ENCODE measurements around the gene DPF3.

Gene DPF3

DNA sequence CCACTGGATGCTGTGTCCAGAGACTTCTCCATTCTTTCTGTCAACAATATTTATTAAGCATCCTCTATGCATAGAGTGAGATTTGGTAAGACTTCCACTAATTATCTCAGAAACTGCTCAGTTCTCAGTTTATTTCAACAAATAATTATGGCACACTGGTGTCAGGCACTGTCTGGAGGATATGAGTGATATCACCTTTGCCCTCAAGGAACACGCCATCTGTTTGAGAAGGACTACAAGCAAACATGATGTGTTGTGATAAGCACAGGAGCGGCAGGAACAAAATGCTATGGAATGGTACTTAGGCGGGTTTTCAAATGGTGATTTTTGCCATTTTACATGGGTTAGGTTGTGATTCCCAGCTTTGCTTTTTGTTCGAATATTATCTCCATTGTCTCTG is 229.2 kb downstream of the DPF3 start:
- no peak for DNase-seq

DNA sequence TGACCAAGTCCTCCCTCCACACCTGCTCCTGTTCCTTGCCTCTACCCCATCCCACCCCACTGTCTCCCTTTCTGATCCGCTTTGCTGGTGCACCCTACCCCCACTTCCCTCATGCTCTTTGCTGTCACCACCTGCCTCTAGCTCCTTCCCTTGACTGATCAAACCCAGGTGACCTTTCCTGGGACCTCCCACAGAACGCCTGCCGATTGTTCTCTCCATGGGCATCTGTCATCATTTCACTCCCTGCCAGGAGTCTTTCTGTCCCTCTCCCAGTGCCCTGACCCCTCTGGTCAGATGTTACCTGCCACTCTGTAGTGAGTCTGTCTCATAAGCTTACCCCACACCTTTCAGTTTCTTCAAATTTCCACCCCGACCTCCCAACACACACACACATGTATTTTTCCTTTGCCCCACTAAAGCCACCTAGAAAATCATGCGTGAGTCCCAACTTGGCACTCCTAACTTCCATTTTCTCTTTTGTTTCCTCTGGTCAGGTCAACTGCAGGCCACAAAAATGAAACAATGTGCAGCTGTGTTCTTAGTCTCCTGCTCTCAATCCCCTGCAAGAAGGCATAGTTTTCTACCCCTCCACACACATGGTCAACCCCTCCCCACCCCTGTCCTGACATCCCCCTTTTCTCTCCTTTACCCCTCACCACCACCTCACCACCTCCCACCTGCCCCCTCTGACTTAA is 229.8 kb downstream of the DPF3 start:
- no peak for DNase-seq

DNA sequence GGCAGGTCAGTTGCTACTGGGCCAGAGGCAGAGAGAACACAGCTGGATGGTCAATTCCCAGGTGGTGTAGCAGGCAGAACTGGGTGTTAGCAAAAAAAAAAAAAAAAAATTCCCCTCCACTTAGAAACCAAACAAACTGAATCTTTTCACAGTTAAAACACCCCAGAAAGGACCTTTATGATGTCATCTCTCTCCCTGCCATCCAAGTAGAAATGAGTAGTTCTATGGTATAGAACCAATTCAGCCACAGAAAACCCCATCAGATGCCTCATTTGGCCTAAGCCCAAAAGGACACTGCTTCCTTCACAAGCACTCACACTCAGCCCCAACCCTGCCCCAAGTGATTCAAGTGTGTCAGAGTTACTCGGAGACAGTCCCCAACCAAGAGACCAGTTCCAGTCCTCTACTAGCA is 230.8 kb downstream of the DPF3 start:
- no peak for DNase-seq

DNA sequence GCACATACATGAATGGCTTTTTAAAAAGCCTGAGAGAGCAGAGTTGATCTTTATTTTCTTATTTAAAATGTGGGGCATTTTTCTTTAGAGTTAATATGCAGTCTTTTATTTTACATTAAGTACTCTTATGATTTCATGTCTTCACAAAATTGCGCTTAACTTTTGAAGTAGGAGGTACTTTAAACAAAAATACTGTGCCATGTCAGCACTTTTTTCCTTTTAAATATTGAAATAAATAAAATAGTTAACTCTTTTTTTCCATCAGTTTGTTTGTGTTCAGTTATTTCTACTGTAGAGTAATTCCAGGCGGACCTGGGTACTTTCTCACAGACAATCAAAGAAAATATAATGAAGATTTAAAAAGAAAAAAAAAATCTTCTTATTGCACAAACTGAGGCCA is 231.7 kb downstream of the DPF3 start:
- no peak for DNase-seq

DNA sequence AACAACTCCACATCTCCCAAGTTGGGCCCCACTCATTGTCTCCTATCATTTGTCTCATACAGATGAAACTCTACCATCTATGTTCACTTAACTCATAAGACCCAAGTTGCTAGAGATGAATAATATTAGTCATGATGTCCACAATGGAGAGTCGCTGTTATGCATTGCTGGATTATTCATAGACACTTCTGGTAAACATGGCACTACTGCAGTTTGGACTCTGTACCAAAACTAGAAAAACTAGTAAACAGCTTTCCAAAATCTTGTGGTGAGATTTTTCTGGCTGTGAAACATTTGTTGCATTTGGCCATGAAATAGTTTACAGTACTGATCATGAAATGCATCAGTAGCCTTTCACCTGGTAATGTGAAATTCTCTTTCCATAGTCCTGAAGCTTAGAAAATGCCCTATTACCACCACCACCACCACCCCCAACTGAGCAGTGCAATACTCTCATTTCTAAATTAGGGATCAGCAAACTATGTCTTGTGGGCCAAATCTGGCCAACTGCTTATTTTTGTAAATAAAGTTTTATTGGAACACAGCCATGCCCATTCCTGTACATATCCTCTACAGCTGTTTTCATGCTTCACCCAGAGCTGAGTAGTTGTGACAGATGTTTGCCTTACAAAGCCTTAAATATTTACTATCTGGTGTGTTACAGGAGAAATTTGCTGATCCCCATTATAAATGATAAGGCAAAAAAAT is 236.5 kb downstream of the DPF3 start:
- no peak for DNase-seq

DNA sequence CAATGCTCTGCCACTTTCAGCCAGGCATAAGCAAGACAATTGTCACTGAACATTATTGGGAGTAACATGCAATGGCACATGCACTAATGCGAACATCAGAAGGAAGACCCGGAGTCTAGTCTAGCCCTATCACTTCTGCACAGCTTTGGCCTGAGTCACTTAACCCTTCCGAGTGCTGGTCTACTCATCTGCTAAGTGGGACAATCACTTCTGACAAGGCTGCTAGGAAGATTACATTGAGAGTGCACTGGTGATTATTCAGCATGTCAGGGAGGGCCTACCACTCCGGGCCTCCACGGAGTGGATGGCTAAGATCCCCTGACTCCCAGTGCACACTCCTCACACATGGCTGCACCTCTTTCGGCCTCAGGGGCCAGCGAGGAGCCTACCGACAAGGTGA is 240.9 kb downstream of the DPF3 start:
- no peak for DNase-seq

DNA sequence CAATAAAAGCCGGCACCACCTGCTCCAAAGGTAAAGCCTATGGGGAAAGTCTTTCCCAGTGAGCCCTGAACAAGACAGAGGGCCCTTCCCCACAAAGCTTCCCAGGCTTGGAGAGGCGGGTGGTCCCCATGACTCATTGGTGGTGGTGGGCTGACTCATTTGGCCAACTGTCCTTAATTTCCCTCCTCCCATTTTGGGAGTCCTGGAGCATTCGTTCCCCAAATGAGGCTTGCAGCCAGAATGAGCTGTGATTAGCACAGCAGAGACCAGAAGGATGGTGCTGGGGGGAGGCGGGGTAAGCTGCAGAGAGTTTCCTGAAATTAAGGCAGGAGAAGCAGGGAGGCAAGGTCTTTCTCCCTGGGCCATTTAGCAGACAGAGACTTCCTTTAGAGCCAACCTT is 241.7 kb downstream of the DPF3 start:
- no peak for DNase-seq

DNA sequence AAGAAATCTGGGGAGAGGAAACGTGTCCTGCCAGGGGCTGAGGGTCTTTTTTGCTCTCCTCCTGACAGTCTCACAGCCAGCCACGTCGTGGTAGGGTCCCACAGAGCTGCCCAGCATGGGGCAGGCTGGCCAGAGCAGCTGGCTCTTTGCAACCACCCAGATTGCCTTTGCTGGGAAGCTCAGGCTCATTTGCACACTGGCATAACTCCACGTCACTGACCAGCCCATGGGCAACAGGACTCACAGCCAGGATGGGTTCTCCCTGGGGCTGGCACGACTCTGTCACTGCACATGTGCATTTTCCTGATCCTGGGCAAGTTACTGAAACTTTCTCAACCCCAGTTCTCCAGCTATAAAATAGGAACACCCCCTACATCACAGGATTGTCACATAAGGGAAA is 242.2 kb downstream of the DPF3 start:
- DNase-seq: no peak

DNA sequence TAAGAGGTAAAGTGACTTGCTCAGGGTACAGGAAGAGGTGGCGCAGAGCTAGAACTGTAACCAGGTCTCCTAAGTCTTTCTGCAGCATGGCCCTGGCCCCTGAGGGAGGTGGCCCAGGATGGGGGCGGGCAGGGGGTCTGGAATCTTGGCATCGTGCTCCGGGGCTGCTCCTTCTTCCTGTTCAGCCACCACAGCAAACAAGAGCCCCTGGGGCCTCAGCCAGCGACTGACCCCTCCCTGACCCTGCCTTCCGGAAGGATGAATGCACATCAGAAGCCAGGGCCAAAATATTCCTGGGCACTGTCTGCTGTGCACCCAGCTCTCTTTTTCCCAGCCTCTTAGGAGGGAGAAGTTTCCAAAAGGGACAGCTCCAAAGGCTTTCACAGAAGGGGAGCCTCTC is 242.8 kb downstream of the DPF3 start:
- no peak for DNase-seq

DNA sequence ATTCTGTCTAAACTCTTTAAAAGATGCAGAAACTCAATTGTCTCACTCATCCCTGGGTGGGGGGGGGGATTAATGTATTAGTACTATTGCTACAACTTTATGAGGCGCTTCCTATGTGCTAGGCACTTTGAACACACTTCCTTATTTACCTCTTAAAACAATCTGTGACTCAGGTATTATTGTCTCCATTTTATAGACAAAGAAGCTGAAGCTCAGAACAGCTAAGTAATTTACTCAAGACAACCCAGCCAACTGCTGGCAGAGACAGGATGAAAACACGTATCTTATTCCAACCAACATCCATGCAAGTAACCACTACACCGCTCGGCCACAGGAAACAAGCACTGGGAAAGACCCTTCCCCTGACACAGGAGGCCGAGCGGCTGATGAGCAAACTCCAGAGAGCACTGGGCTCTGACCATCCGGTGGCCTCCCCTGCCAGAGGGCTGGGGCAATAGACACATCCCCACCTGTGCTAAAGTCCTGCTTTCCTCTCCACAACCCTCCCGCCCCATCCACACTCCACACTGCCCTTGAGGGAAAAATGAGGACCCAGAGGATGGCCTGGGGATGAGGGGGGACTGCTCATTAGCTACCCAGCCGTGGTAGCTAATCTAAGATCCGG is 244.2 kb downstream of the DPF3 start:
- no peak for DNase-seq

DNA sequence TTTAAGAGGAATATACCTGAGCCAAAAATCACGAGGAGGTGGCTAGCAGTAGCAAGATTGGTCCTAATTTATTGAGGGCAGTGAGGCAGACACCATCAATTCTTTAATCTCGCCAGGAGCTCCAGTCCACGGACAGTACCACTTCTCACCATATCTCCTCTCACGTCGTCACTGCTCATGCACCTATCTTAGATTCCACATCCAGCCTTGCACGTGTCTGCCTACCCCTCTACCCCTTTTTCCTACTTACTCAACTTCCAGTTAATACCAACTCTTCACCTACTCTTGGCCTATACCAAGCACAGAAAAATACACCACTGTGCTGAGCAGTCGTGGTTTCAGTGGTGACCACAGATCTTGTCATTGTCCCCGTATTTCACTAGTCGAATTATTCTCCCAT is 246.1 kb downstream of the DPF3 start:
- DNase-seq: no peak

DNA sequence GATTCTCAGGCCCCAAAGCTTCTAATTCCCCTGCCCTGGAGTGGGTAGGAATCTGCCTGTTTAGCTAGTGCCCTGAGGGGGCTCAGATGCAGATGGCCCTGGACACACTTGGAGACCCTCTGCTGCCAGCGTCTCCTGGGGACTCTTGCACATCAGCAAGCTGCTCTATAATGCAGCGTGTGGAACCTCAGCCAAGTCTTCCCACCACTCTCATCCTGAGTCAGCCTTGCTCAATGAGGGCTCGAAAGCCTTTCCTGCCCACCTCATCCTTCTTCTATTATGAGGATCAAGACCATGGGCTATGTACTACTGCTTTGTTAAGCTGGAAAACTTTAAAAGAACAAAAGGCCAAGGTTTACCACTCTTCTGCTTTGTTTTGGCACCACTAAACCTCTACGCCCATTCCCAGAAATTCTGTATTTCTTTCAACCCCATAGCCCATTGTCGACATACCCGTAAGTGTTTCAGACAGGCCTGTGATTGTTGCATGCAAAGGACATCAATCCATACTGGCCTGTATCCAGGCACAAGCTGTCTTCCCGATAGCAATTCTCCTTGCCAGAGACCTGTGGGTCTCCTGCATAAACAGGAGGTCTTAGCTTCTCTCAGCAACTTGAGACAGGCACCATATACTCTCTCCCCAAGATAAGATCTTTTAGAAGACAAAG is 246.9 kb downstream of the DPF3 start:
- DNase-seq: no peak

DNA sequence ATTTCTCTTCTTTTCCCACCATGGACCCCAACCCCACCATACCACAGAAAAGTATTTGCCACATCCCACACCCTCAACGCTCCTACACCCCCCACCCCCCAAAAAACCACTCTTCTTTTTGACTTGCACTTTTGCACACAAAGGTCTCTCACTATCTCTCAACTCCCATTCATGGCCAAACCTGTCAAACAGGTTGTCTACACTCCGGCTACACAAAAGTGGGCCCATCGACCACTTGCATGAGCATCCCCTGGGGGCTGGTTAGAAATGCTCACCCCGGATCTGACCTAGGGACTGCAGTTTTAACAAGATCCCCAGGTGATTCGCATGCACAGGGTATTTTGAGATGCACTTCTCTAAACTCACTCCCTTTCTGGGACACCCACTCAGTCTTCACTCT is 248.2 kb downstream of the DPF3 start:
- no peak for DNase-seq

DNA sequence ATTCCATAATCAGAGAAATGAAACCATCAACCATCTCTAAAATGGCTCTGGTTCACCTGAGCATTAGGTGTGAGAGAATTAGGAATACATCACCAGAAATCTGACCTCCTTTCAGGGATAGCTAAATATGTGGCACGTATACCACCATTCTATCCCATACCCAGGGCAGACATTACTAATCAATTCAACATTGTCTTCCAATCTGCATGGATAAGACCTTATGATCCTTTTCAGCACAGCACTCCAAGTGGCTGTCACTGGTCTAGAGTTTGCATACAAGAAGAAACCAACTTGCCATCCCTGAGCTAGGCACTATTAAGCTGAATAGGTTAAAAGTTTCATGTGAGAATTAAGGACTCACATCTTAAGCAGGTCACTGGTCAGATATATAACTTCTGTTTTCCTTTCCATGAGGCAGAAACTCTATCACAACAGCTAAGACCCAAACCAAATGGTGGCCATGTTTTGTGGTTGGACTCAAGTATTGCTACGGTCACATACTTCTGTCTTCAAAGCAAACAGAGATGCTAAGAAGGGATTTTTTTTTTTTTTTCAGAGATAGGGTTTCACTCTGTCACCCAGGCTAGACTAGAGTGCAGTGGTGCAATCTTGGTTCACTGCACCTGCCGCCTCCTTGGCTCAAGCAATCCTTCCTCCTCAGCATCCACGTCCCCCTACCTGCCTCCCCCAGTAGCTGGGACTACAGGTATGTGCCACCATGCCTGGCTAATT is 249.0 kb downstream of the DPF3 start:
- DNase-seq: no peak

DNA sequence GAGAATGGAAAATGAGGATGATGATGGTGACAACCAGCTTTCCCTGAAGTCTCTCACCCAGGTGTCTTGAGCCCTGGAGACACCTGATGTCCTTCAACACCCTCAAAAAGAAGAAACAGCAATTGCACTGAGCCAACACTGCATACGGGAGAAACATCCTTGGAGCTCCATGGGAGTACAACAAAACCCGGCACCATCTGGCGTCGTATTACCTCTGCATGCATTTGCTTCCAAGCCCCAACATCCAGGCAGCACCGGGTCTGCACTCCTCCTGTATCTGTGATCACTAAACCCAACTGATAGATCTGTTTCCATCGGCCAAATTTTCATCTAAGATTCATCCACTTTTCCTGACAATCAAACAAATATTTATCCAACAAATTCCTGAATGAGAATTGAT is 249.9 kb downstream of the DPF3 start:
- DNase-seq: no peak

DNA sequence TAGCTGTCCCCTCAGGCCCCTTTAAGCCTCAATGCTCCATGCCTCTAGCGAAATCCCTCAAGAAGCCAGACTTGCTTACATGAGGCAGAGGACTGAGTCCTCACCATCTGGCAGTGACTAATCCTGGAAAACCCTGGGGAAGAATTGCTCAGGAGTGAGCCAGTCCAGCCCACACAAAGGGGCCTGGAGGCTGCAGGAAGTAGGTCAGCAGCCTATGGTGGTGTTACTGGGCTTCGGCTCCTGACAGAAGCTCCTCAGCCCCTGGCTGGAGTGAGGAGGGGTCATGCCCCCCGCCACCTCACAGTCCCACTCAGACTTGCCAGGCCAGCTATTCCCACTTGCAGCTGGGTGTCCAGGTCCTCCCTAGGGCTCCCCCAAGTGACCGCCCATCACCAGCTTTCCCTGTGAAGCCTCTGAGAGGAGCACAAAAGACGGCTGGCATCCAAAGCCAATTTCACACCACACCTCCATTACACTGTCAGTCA is 250.5 kb downstream of the DPF3 start:
- DNase-seq: no peak

DNA sequence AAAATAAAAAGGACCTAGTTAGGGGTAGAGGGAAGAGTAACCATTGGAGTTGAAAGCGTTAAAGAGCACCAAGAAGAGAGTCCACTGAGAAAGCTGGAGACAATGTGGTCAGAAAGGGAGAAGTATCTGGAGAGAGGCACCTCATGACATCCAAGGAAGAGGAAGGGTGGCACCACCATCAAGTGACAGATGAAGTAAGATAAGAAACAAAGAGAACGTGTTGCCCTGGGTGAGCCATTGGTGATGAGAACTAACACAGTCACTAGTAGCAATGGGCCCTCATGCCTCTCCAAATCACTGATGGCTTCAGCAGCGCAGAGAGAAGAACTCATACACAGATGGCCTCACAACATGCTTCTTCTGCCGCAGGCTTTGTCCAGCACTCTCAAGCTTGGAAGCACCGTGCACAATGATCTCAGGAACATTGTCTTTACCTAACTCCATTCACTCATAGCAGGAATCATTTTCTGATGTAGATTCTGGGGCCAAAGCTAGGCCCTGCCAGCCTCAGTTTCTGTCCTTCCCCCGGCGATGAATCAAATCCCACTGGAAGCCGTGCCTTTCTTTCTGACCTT is 252.9 kb downstream of the DPF3 start:
- DNase-seq: no peak

DNA sequence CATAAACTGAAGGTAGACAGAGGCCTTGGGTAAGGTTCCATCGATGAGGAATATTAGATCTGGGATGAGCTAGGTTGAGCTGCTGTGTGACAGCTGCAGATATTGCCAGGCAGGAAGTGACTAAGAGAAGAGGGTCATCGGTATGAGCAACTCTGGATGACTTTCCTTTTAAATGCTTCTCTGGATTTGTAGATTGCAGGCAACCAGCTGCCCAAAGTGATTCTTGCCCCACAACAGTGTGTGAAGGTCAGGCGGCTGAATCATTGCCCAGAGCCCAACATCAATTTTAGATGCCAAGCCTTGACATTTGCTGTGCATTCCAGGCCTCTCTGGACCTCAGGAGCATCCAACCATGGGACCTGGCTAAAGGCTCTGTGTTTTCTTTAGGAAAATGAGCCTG is 255.9 kb downstream of the DPF3 start:
- no peak for DNase-seq

DNA sequence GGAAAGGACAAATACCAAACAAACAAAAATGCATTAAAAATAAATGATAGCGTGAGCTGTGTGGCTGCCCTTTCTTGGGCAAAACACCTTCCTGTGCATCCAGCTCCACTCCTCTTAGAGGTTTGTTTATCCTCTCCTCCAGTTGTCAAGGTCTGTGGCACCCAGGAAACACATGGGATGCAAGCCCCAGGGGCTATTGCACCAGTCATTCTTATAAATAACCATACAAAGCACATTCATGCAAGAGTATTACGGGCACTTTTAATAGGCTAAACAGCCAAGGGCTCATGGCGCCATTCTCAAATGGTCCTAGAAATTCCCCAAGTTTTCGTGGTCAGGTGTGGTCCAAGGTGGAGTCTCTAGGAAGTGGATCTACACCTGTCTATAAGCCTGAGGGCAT is 257.0 kb downstream of the DPF3 start:
- DNase-seq: no peak

DNA sequence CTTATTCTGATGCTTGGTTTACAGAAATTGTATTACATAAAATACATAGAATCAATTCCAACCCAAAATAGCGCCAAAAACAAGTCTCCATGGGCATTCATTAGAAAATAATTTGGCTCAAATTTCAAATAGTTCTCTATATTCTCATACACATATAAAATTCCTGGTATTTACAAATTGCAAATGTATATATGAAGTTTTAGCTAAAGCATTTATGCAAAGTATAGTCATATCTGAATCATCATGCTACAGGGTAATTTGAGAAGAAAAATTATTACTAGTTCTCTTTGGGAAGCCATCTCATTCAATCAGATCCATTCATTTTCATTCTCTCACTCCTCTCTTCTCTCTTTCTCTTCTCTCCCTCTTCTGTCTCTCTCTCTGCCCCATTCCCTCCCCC is 257.8 kb downstream of the DPF3 start:
- DNase-seq: no peak

DNA sequence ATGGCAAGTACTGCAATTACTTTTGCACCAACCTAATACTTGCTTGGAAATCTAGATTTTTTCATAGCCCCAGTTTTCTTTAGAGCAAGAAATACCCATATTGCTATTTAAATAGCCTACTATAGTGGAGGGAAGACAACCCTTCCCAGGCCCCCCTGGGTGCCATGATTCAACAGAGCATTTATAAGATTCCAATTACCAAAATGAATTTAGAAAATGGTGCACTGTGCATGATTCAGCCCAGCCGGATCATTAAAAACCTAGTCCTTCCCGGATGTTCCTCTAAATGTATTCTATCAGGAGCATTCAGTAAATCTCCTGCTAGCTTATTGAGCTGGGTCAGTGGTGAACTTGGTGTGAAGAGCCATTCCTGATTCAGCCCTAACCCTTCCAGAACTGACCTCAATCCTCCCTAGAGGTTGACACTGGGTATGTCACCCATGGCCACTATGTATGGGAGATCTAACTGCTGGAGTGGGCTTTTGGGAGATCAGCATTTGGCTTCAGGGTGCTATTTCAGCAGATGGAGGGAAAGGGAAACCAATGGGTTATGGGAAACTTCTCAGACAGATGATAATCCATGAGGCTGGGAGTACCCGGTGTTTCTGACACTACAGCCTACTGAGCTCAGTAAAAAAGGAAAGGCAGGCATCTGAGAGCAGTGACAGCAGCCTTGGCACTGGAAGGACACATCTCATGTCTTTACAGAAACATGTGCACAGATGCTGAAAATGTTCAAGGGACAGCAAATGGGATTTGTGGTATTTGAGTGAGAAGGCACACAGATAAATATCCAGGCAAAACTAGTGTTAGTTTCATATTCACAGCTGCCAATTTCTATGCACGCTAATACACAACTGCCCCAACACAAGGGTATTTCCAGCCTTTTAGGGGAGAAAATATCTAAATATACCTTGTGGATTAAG is 258.9 kb downstream of the DPF3 start:
- DNase-seq: no peak

DNA sequence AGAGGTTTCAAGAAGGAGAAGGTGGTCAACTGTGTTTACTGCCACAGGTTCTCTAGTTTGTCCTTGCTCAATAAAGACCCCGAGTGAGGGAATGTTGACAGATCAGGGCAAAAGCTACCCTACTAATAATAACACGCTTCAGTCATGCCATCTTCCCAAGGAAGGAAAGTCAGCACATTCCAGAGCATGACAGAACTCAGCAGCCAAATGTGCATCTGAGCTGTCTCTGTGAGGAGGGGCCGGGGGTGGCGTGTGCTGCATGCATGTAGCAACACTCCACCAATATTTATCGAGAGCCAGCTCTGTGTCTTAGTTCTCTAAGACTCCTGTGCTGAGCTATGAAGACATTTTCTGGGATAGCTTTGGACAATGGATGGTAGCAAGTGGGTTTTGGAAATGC is 260.4 kb downstream of the DPF3 start:
- no peak for DNase-seq

Measured in OCI-M1 (cell line).